Measurements from ENCODE around the gene DOCK4. TPM values are rescaled to one million over a fixed set of nuclear protein-coding genes. Genes with fewer than 3 reads are reported as not detected.

The DOCK4 gene
- total and polyA plus RNA-seq, 10 of the 15 experiments (the other 5 are each of a cell fraction or from before 2014, with no cell fraction given), result 0.03 to 0.73 (median 0.38) TPM

DNA sequence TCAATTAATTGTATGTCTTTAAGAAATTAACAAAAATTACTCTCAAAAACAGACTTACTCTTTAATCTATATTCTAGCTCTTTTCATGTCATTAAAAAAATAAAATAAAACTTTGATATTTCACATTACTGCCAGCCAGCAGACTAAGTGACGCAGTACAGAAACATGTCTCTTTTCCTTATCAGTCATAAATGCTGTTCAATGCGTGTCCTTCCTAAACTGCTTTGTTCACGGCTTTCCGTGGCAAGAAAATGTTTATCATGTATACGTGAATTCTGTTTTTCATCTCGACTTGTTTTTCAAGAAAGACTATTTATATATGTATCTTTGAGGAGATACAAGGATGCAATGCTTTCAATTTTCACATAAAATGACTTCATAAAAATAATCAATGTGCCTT, 182.4 kb downstream of the DOCK4 start (continued):
- TF ChIP-seq, protein P1, sequence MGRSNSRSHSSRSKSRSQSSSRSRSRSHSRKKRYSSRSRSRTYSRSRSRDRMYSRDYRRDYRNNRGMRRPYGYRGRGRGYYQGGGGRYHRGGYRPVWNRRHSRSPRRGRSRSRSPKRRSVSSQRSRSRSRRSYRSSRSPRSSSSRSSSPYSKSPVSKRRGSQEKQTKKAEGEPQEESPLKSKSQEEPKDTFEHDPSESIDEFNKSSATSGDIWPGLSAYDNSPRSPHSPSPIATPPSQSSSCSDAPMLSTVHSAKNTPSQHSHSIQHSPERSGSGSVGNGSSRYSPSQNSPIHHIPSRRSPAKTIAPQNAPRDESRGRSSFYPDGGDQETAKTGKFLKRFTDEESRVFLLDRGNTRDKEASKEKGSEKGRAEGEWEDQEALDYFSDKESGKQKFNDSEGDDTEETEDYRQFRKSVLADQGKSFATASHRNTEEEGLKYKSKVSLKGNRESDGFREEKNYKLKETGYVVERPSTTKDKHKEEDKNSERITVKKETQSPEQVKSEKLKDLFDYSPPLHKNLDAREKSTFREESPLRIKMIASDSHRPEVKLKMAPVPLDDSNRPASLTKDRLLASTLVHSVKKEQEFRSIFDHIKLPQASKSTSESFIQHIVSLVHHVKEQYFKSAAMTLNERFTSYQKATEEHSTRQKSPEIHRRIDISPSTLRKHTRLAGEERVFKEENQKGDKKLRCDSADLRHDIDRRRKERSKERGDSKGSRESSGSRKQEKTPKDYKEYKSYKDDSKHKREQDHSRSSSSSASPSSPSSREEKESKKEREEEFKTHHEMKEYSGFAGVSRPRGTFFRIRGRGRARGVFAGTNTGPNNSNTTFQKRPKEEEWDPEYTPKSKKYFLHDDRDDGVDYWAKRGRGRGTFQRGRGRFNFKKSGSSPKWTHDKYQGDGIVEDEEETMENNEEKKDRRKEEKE (IDR thresholded peaks at IDR 0.05), result no peak
- TF ChIP-seq TARDBP (IDR thresholded peaks at IDR 0.05; ENCODE audit: borderline replicate concordance), result no peak

DNA sequence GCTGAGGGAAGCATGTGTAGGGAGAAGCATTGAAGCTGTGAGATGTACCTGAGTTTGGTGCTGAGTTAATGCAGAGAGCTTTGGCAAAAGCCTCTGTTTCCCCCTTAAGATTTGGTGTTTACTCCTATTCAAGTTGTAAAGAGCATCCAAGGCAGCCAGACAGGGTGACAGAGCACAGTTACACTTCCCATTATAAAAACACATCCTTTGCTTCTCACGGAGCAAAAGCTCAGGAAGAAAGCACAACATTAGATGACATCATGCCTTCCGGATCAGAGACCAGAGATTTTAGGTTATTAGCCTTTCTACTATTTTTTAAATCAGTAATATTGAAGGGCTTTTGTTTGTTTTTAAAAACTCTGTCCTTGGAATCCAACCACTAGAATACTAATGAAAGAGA, 182.9 kb downstream of the DOCK4 start:
- CTCF ChIA-PET, result no interaction called here
- H3K79me2 ChIP-seq (ENCODE audit: control insufficient read depth, insufficient read depth, low read length), result no peaks in the 10 kb centered on the region

More for the DNA sequence above, 182.9 kb downstream of the DOCK4 start:
- 89% methylated on average over 2 of the region's 2 CpGs for WGBS (ENCODE audit: insufficient coverage, insufficient replicate concordance, low lambda C conversion rate, missing lambda C conversion rate)
- Histone ChIP-seq H3K36me3 (ENCODE audit: control insufficient read depth in 2 of 2, insufficient read depth in 2 of 2, low read length in 1 of 2) (no peaks in the 10 kb centered on the region), H2AFZ (ENCODE audit: control insufficient read depth, low read depth, low read length) (no peak overlapping the region), H3K4me3 (no peak overlapping the region), H3K27me3 (replicated peaks in 1 of 2; ENCODE audit: control insufficient read depth in 2 of 2, insufficient read depth in 2 of 2, low read length in 1 of 2) (no peaks in the 10 kb centered on the region), H3K27ac (ENCODE audit: control insufficient read depth, insufficient read depth) (no peak overlapping the region), H3K9ac (ENCODE audit: control insufficient read depth, insufficient read depth, low read length) (no peak overlapping the region), H4K20me1 (ENCODE audit: control insufficient read depth, insufficient read depth) (no peaks in the 10 kb centered on the region), H3K9me3 (replicated peaks; ENCODE audit: control insufficient read depth, insufficient read depth, low read length) (no peaks in the 10 kb centered on the region), H3K4me2 (ENCODE audit: control insufficient read depth, insufficient read depth) (no peak overlapping the region), H3K4me1 (ENCODE audit: control insufficient read depth, insufficient read depth, low read length) (no peaks in the 10 kb centered on the region)
- ChIA-PET SMC1A (ENCODE audit: uncharacterized antibody, unreplicated experiment) (interaction anchor here (0.6 kb wide), 1 partner anchor 902 kb away, joined by 3 read pairs; no protein-coding TSS in a partner anchor), POLR2A (no interaction called here), RAD21 (ENCODE audit: unreplicated experiment) (no interaction called here)
- in situ Hi-C loops (cut with MboI) (no loop called here), intact Hi-C loops (cut with micrococcal nuclease; ENCODE audit: unreplicated experiment) (no loop called here)
- ATAC-seq (no peak), FAIRE-seq (no peak), DNase-seq (ENCODE audit: low read depth, low spot score) (no peak)
- TF ChIP-seq, protein P2, sequence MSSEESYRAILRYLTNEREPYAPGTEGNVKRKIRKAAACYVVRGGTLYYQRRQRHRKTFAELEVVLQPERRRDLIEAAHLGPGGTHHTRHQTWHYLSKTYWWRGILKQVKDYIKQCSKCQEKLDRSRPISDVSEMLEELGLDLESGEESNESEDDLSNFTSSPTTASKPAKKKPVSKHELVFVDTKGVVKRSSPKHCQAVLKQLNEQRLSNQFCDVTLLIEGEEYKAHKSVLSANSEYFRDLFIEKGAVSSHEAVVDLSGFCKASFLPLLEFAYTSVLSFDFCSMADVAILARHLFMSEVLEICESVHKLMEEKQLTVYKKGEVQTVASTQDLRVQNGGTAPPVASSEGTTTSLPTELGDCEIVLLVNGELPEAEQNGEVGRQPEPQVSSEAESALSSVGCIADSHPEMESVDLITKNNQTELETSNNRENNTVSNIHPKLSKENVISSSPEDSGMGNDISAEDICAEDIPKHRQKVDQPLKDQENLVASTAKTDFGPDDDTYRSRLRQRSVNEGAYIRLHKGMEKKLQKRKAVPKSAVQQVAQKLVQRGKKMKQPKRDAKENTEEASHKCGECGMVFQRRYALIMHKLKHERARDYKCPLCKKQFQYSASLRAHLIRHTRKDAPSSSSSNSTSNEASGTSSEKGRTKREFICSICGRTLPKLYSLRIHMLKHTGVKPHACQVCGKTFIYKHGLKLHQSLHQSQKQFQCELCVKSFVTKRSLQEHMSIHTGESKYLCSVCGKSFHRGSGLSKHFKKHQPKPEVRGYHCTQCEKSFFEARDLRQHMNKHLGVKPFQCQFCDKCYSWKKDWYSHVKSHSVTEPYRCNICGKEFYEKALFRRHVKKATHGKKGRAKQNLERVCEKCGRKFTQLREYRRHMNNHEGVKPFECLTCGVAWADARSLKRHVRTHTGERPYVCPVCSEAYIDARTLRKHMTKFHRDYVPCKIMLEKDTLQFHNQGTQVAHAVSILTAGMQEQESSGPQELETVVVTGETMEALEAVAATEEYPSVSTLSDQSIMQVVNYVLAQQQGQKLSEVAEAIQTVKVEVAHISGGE (CRISPR knock-in tag; IDR thresholded peaks at IDR 0.05), result no peak
- TF ChIP-seq NRF1 (conservative IDR thresholded peaks at IDR 0.05; ENCODE audit: low read depth, low read length) (no peak), CREM (IDR thresholded peaks at IDR 0.05; ENCODE audit: low read depth) (no peak), ZNF207 (IDR thresholded peaks at IDR 0.05; ENCODE audit: borderline replicate concordance) (no peak), PML (IDR thresholded peaks at IDR 0.05; ENCODE audit: low read length) (no peak), ZNF622 (IDR thresholded peaks at IDR 0.05) (no peak)
- BruUV-seq (replicated peaks), result no TSS peak
